22Rv1 (cell line): ENCODE data around the gene CAMK1D.

ENCODE experiments used
- CTCF ChIP-seq: fragments of 450-650 bp; IDR thresholded peaks from 2 replicates; pipeline ENCODE4 v1.5.1; 2017; ENCODE audit warnings: mild to moderate bottlenecking
- ZFX ChIP-seq: fragments of 450-650 bp; IDR thresholded peaks from 2 replicates; pipeline ENCODE4 v1.6.1; 2017; ENCODE audit warnings: antibody characterized with exemption, borderline replicate concordance

GRCh38 chr10:12500381-12501303 lies 151.3 kb downstream of the CAMK1D start:
- TF ChIP-seq CTCF, result no peak
- TF ChIP-seq ZFX, result no peak
